ENCODE data around the gene GRID2.

The GRID2 gene

DNA sequence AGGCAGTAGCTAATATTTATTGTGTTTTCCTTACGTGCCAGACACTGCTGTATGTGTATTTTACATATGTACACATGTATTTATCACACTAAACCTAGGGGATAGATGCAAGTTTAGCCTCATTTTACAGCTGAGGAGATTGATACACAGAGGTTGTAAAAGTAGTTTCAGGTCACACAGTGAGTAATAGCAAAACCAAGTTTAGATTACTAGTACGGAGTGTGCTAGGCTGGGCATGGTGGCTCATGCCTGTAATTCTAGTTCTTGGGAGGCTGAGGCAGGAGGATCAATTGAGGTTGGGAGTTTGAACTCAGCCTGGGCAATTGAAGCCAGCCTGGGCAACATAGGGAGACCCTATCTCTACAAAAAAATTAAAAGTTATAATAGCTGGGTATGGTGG, 823.7 kb downstream of the GRID2 start:
- DNase-seq, result no peak

GRCh38 chr4:93132631-93133030, 828.9 kb downstream of the GRID2 start:
- no peak for DNase-seq

GRCh38 chr4:93139118-93139517, 835.4 kb downstream of the GRID2 start:
- no peak for DNase-seq

- DNase-seq, result no peak
Measured at GRCh38 chr4:93143902-93144301, 840.1 kb downstream of the GRID2 start.

DNA sequence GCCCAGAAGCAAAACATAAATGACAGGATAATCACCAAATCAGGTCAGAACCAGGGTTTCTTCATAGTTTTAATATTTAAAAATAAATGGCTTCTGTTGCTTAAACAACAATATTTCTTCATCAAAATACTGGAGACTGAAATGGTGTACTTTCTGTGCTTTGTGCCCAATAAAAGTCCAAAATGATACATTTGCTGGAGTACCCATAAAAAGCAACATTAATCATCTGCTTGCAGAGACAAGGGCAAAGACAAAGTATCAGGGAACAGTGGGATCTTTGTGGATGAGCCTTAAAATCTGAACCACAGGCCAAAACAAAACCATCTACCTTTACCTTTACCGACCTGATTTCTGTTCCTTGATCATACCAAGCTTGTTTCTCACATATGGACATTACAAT, 840.9 kb downstream of the GRID2 start:
- no peak for DNase-seq

GRCh38 chr4:93147524-93148212, 843.9 kb downstream of the GRID2 start:
- peak; percentile 58 for DNase-seq

- DNase-seq, result no peak
Measured at GRCh38 chr4:93152491-93152890, 848.7 kb downstream of the GRID2 start.

DNA sequence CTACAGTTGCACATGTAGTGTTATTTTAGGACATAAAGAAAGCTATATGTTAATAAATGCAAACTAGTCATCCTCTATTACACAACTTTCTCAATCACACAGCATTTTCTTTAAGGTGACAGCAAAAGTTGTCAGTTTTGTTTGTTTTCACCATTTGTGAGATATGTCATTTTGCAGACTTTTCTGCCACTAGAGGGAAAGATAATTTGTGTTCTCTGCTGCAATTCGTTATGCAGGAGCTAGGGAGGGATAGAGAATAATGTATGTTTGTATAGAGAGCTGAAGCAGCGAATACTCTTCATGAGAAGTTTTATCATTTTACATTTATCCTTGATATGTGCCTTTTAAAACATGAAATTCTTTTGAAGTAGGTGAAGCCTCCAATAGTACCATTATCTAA, 854.2 kb downstream of the GRID2 start:
- no peak for DNase-seq

GRCh38 chr4:93168053-93168452, 864.3 kb downstream of the GRID2 start:
- no peak for DNase-seq

- no peak for DNase-seq
Measured at GRCh38 chr4:93169966-93170365, 866.2 kb downstream of the GRID2 start.

GRCh38 chr4:93174598-93174997, 870.8 kb downstream of the GRID2 start:
- DNase-seq, result no peak

DNA sequence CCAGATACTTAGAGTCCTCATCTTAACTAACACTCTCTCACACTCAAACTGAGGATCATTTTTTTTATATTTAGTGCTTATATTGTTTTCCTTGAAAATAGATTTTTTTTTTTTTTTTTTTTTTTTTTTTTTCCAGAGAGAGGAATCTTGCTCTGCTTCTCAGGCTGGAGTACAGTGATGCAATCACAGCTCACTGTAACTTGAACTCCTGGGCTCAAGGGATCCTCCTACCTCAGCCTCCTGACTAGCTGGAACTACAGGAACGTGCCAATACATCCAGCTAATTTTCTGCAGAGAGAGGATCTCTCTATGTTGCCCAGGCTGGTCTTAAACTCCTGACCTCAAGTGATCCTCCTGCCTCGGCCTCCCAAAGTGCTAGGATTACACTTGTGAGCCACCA, 874.5 kb downstream of the GRID2 start:
- DNase-seq, result no peak

DNA sequence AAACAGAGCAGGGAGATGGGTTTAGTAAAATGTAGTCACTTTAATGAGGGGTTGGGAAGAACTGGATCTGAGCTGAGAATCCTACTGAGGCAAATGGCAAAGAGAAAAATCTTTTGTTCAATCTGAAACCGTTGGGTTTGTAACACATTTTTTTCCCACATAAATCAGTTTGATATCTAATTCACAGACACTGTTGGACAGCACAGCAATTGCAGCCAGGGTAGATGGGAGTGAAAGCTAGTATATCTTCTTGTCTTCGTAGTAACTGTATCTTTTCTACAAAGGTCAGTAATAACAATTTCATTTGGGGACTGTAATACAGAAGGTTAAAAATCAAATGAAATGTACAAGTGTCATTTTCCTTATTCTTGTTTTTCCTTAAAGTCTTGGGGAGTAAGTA, 875.3 kb downstream of the GRID2 start:
- no peak for DNase-seq

GRCh38 chr4:93182722-93183121, 879.0 kb downstream of the GRID2 start:
- DNase-seq, result no peak

DNA sequence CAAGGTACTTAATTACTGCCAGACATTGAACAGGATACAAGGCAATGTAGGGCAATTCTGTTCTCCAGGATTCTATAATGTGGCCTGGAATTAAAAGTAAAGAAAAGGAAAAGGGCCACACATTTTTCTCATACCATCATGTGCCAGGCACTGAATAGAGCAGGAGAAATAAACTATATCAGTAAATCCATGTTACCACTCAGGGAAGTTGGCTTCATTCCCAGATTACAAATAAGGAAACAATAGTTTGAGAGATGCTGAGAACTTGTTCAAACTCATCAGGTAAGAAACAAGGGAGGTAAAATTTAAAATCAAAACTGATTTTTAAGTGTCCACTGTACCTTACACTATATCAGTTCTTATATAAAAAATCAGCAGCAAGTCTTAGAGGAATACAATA, 879.8 kb downstream of the GRID2 start:
- peak; percentile 19 for DNase-seq

GRCh38 chr4:93184053-93184452, 880.3 kb downstream of the GRID2 start:
- peak; percentile 62 for DNase-seq

DNA sequence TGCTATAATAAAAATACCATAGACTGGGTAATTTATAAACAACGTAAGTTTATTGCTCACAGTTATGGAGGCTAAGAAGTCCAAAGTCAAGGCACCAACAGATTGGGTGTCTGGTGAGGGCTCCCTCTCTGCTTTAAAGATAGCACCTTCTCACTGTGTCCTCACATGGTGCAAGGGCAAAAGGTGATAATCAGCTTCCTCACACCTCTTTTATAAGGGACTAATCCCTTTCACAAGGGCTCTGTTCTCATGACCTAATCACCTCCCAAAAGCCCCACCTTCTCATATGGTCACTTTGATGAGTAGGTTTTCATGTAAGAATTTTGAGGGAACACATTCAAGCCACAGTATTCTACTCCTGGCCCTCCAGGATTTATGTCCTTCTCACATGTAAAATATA, 883.1 kb downstream of the GRID2 start:
- no peak for DNase-seq

- no peak for DNase-seq
Measured at GRCh38 chr4:93187466-93187865, 883.7 kb downstream of the GRID2 start.

GRCh38 chr4:93187892-93188291, 884.1 kb downstream of the GRID2 start:
- DNase-seq, result no peak

DNA sequence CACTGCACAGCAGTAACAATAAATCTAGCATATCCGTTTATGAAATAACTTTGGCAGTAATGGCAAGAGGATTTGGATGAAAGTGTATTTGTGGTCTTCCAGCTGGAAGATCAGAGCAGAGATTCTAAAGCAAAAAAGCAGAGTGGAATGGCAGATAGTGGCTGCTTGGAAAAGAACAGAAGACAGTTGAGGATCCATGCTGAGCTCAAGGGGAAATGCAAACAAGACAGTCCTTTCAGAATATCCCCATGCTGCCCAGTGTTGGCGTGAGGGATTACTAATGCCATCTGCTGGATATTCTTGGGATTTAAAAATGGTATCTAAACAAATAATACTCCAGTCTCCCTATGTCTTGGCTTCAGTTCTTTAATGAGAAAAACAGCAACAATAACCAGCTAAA, 895.7 kb downstream of the GRID2 start:
- DNase-seq, result peak; percentile 73

DNA sequence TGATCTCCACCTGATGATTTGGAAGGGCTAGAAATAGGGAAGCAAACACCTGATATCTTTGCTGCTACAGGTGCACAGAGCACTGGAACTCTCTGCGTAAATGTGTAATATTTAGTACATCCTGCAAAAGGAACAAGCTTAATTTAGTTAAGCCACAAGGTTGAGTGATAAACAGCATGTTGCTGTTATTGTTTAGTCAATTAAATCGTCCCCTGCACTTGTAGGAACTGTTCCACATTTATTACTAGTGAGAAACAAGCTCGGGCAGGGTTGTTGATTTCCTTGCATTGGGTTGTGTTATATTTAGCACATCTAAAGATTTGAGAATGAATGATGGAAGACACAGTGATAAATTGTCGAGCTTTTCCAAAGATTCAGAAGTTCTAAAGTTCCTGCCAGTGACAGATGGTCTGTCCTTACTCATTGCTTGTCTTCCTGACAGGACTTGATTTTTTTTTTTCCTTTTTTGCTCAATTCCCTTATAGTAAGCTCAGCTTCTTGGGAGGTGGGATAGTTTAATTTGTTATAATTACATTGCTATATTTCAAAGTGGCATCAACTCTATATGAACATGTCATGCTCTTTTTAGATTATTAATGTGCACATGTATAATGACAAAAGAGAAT, 897.8 kb downstream of the GRID2 start:
- no peak for DNase-seq

DNA sequence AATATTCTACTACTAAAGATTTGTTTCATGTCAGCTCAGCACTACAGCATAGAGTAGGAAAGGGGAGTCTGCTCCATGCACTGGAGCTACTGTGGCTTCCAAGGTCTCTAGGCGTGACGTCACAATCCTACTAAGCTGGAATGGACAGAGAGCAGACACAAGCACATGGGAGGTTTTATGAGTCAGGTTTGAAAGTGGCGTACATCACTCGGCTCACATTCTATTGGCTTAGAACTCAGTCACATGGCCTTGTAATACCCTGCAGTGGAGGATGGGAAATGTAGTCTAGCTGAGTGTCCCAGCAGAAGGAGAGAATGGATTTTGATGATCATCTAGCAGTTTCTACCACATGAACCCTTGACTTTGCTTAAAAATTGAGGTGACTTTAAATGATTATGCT, 899.9 kb downstream of the GRID2 start:
- DNase-seq, result no peak

DNA sequence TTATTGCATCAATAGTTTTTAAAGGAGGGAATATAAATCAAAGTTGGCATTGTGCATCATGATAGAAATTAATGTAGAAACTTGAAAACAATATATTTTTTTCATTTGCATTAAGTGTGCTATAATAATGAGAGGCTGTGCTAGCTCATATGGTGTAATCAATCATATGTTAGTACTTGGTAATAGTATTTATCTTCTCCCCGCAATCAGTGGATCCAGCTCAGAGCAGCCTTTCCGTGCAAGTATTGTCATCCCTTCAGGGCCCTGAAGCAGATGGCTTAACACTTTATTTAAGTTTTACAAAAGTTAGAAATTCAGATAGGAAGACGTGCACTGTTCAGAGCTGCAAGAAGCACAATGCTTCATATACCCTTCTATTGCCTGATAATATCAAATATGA, 908.5 kb downstream of the GRID2 start:
- DNase-seq, result no peak

GRCh38 chr4:93216646-93217045, 912.9 kb downstream of the GRID2 start:
- DNase-seq, result no peak

GRCh38 chr4:93217431-93217830, 913.7 kb downstream of the GRID2 start:
- DNase-seq, result peak; percentile 20

All from eye (tissue), 1 donor.